Measurements from ENCODE around the gene CRAMP1. TPM values are rescaled to one million over a fixed set of nuclear protein-coding genes. Genes with fewer than 3 reads are reported as not detected.

CRAMP1 gene
- total RNA-seq, 1 donor from 2014 or later = 5.2 TPM

- Histone ChIP-seq H3K36me3 (ENCODE audit: control insufficient read depth in 3 of 3, insufficient read depth in 3 of 3, low read length in 3 of 3) (peaks cover 47 to 54% (median 48%) of the 10 kb centered on the region in 3 donors), H3K4me1 (ENCODE audit: control insufficient read depth in 3 of 3, insufficient read depth in 3 of 3, low read length in 3 of 3) (no peaks in the 10 kb centered on the region), H3K27ac (ENCODE audit: low read depth, low read length) (no peak overlapping the region), H3K9ac (ENCODE audit: low read depth in 1 of 3, low read length in 3 of 3) (no peak overlapping the region), H3K9me3 (ENCODE audit: control insufficient read depth in 3 of 3, low read length in 3 of 3) (no peaks in the 10 kb centered on the region), H3K27me3 (ENCODE audit: control insufficient read depth in 3 of 3, insufficient read depth in 3 of 3, low read length in 3 of 3) (no peaks in the 10 kb centered on the region), H3K4me3 (ENCODE audit: low read length in 3 of 3) (no peak overlapping the region)
Observed at GRCh38 chr16:1630450-1631213, 18.5 kb downstream of the CRAMP1 start.

GRCh38 chr16:1631230-1631629 lies 19.1 kb downstream of the CRAMP1 start:
- Histone ChIP-seq H3K27me3 (ENCODE audit: control insufficient read depth in 3 of 3, insufficient read depth in 3 of 3, low read length in 3 of 3) (no peaks in the 10 kb centered on the region), H3K4me3 (ENCODE audit: low read length in 3 of 3) (no peak overlapping the region), H3K36me3 (ENCODE audit: control insufficient read depth in 3 of 3, insufficient read depth in 3 of 3, low read length in 3 of 3) (peaks cover 46 to 54% (median 49%) of the 10 kb centered on the region in 3 donors), H3K27ac (ENCODE audit: low read depth, low read length) (no peak overlapping the region), H3K9ac (ENCODE audit: low read depth in 1 of 3, low read length in 3 of 3) (no peak overlapping the region), H3K9me3 (ENCODE audit: control insufficient read depth in 3 of 3, low read length in 3 of 3) (no peaks in the 10 kb centered on the region), H3K4me1 (ENCODE audit: control insufficient read depth in 3 of 3, insufficient read depth in 3 of 3, low read length in 3 of 3) (no peaks in the 10 kb centered on the region)

- Histone ChIP-seq H3K9me3 (ENCODE audit: control insufficient read depth in 3 of 3, low read length in 3 of 3) (no peaks in the 10 kb centered on the region), H3K27ac (ENCODE audit: low read depth, low read length) (no peak overlapping the region), H3K9ac (ENCODE audit: low read depth in 1 of 3, low read length in 3 of 3) (no peak overlapping the region), H3K27me3 (ENCODE audit: control insufficient read depth in 3 of 3, insufficient read depth in 3 of 3, low read length in 3 of 3) (no peaks in the 10 kb centered on the region), H3K4me3 (ENCODE audit: low read length in 3 of 3) (no peak overlapping the region), H3K4me1 (ENCODE audit: control insufficient read depth in 3 of 3, insufficient read depth in 3 of 3, low read length in 3 of 3) (no peaks in the 10 kb centered on the region), H3K36me3 (ENCODE audit: control insufficient read depth in 3 of 3, insufficient read depth in 3 of 3, low read length in 3 of 3) (peaks cover 40 to 46% (median 46%) of the 10 kb centered on the region in 3 donors)
Observed at GRCh38 chr16:1631931-1632637, 19.9 kb downstream of the CRAMP1 start.

GRCh38 chr16:1632638-1632970 lies 20.4 kb downstream of the CRAMP1 start:
- H3K36me3 ChIP-seq (ENCODE audit: control insufficient read depth in 3 of 3, insufficient read depth in 3 of 3, low read length in 3 of 3) = peaks cover 40 to 48% (median 45%) of the 10 kb centered on the region in 3 donors
- H3K27me3 ChIP-seq (ENCODE audit: control insufficient read depth in 3 of 3, insufficient read depth in 3 of 3, low read length in 3 of 3) = no peaks in the 10 kb centered on the region
- no peak overlapping the region for H3K27ac ChIP-seq (ENCODE audit: low read depth, low read length)
- no peaks in the 10 kb centered on the region for H3K9me3 ChIP-seq (ENCODE audit: control insufficient read depth in 3 of 3, low read length in 3 of 3)
- no peaks in the 10 kb centered on the region for H3K4me1 ChIP-seq (ENCODE audit: control insufficient read depth in 3 of 3, insufficient read depth in 3 of 3, low read length in 3 of 3)
- no peak overlapping the region for H3K4me3 ChIP-seq (ENCODE audit: low read length in 3 of 3)
- no peak overlapping the region for H3K9ac ChIP-seq (ENCODE audit: low read depth in 1 of 3, low read length in 3 of 3)

- Histone ChIP-seq H3K9me3 (ENCODE audit: control insufficient read depth in 3 of 3, low read length in 3 of 3) (no peaks in the 10 kb centered on the region), H3K27ac (ENCODE audit: low read depth, low read length) (no peak overlapping the region), H3K9ac (ENCODE audit: low read depth in 1 of 3, low read length in 3 of 3) (no peak overlapping the region), H3K4me1 (ENCODE audit: control insufficient read depth in 3 of 3, insufficient read depth in 3 of 3, low read length in 3 of 3) (no peaks in the 10 kb centered on the region), H3K27me3 (ENCODE audit: control insufficient read depth in 3 of 3, insufficient read depth in 3 of 3, low read length in 3 of 3) (no peaks in the 10 kb centered on the region), H3K4me3 (ENCODE audit: low read length in 3 of 3) (no peak overlapping the region), H3K36me3 (ENCODE audit: control insufficient read depth in 3 of 3, insufficient read depth in 3 of 3, low read length in 3 of 3) (peaks cover 46 to 55% (median 51%) of the 10 kb centered on the region in 3 donors)
Observed at GRCh38 chr16:1633310-1633709, 21.1 kb downstream of the CRAMP1 start.

- Histone ChIP-seq H3K4me3 (ENCODE audit: low read length in 3 of 3) (no peak overlapping the region), H3K4me1 (ENCODE audit: control insufficient read depth in 3 of 3, insufficient read depth in 3 of 3, low read length in 3 of 3) (no peaks in the 10 kb centered on the region), H3K9me3 (ENCODE audit: control insufficient read depth in 3 of 3, low read length in 3 of 3) (no peaks in the 10 kb centered on the region), H3K27me3 (ENCODE audit: control insufficient read depth in 3 of 3, insufficient read depth in 3 of 3, low read length in 3 of 3) (no peaks in the 10 kb centered on the region), H3K9ac (ENCODE audit: low read depth in 1 of 3, low read length in 3 of 3) (no peak overlapping the region), H3K36me3 (ENCODE audit: control insufficient read depth in 3 of 3, insufficient read depth in 3 of 3, low read length in 3 of 3) (peaks cover 47 to 62% (median 61%) of the 10 kb centered on the region in 3 donors), H3K27ac (ENCODE audit: low read depth, low read length) (no peak overlapping the region)
Observed at GRCh38 chr16:1634541-1634940, 22.4 kb downstream of the CRAMP1 start.

GRCh38 chr16:1635070-1635469 lies 22.9 kb downstream of the CRAMP1 start:
- H3K27me3 ChIP-seq (ENCODE audit: control insufficient read depth in 3 of 3, insufficient read depth in 3 of 3, low read length in 3 of 3) = no peaks in the 10 kb centered on the region

GRCh38 chr16:1637526-1637925 lies 25.4 kb downstream of the CRAMP1 start:
- Histone ChIP-seq H3K36me3 (ENCODE audit: control insufficient read depth in 3 of 3, insufficient read depth in 3 of 3, low read length in 3 of 3) (peaks cover 51 to 64% (median 52%) of the 10 kb centered on the region in 3 donors), H3K27me3 (ENCODE audit: control insufficient read depth in 3 of 3, insufficient read depth in 3 of 3, low read length in 3 of 3) (no peaks in the 10 kb centered on the region), H3K9ac (ENCODE audit: low read depth in 1 of 3, low read length in 3 of 3) (no peak overlapping the region), H3K4me3 (ENCODE audit: low read length in 3 of 3) (no peak overlapping the region), H3K9me3 (ENCODE audit: control insufficient read depth in 3 of 3, low read length in 3 of 3) (no peaks in the 10 kb centered on the region), H3K27ac (ENCODE audit: low read depth, low read length) (no peak overlapping the region), H3K4me1 (ENCODE audit: control insufficient read depth in 3 of 3, insufficient read depth in 3 of 3, low read length in 3 of 3) (peaks cover 11 to 19% (median 18%) of the 10 kb centered on the region in 3 donors)

More at GRCh38 chr16:1635070-1635469, 22.9 kb downstream of the CRAMP1 start:
- no peak overlapping the region for H3K27ac ChIP-seq (ENCODE audit: low read depth, low read length)
- H3K4me1 ChIP-seq (ENCODE audit: control insufficient read depth in 3 of 3, insufficient read depth in 3 of 3, low read length in 3 of 3) = no peaks in the 10 kb centered on the region
- H3K9me3 ChIP-seq (ENCODE audit: control insufficient read depth in 3 of 3, low read length in 3 of 3) = no peaks in the 10 kb centered on the region
- H3K36me3 ChIP-seq (ENCODE audit: control insufficient read depth in 3 of 3, insufficient read depth in 3 of 3, low read length in 3 of 3) = peaks cover 47 to 66% (median 65%) of the 10 kb centered on the region in 3 donors
- no peak overlapping the region for H3K4me3 ChIP-seq (ENCODE audit: low read length in 3 of 3)
- H3K9ac ChIP-seq (ENCODE audit: low read depth in 1 of 3, low read length in 3 of 3) = no peak overlapping the region

- H3K9ac ChIP-seq (ENCODE audit: low read depth in 1 of 3, low read length in 3 of 3) = no peak overlapping the region
- peaks cover 41 to 59% (median 43%) of the 10 kb centered on the region in 3 donors for H3K36me3 ChIP-seq (ENCODE audit: control insufficient read depth in 3 of 3, insufficient read depth in 3 of 3, low read length in 3 of 3)
- H3K27ac ChIP-seq (ENCODE audit: low read depth, low read length) = no peak overlapping the region
- peaks cover 23 to 31% (median 30%) of the 10 kb centered on the region in 3 donors for H3K4me1 ChIP-seq (ENCODE audit: control insufficient read depth in 3 of 3, insufficient read depth in 3 of 3, low read length in 3 of 3)
- H3K4me3 ChIP-seq (ENCODE audit: low read length in 3 of 3) = no peak overlapping the region
- H3K9me3 ChIP-seq (ENCODE audit: control insufficient read depth in 3 of 3, low read length in 3 of 3) = no peaks in the 10 kb centered on the region
- no peaks in the 10 kb centered on the region for H3K27me3 ChIP-seq (ENCODE audit: control insufficient read depth in 3 of 3, insufficient read depth in 3 of 3, low read length in 3 of 3)
Observed at GRCh38 chr16:1638757-1639156, 26.6 kb downstream of the CRAMP1 start.

- no peaks in the 10 kb centered on the region for H3K9me3 ChIP-seq (ENCODE audit: control insufficient read depth in 3 of 3, low read length in 3 of 3)
- no peak overlapping the region for H3K9ac ChIP-seq (ENCODE audit: low read depth in 1 of 3, low read length in 3 of 3)
- peaks cover 43 to 60% (median 45%) of the 10 kb centered on the region in 3 donors for H3K36me3 ChIP-seq (ENCODE audit: control insufficient read depth in 3 of 3, insufficient read depth in 3 of 3, low read length in 3 of 3)
- H3K4me1 ChIP-seq (ENCODE audit: control insufficient read depth in 3 of 3, insufficient read depth in 3 of 3, low read length in 3 of 3) = peaks cover 26 to 36% (median 35%) of the 10 kb centered on the region in 3 donors
- H3K27ac ChIP-seq (ENCODE audit: low read depth, low read length) = no peak overlapping the region
- no peaks in the 10 kb centered on the region for H3K27me3 ChIP-seq (ENCODE audit: control insufficient read depth in 3 of 3, insufficient read depth in 3 of 3, low read length in 3 of 3)
- no peak overlapping the region for H3K4me3 ChIP-seq (ENCODE audit: low read length in 3 of 3)
Observed at GRCh38 chr16:1639282-1639681, 27.1 kb downstream of the CRAMP1 start.
